EL (cell line): ENCODE data around the gene ADCY2.
A peak's percentile ranks its signal among the peaks of the same experiment; 100 is the strongest.

Experiments
- DNase-seq: peaks from one replicate; pipeline ENCODE4 v3.0.0-alpha.2; 2016

ADCY2 gene

GRCh38 chr5:7801891-7802614 lies 406.1 kb downstream of the ADCY2 start:
- DNase-seq: no peak

GRCh38 chr5:7802855-7803254 lies 406.9 kb downstream of the ADCY2 start:
- no peak for DNase-seq

DNA sequence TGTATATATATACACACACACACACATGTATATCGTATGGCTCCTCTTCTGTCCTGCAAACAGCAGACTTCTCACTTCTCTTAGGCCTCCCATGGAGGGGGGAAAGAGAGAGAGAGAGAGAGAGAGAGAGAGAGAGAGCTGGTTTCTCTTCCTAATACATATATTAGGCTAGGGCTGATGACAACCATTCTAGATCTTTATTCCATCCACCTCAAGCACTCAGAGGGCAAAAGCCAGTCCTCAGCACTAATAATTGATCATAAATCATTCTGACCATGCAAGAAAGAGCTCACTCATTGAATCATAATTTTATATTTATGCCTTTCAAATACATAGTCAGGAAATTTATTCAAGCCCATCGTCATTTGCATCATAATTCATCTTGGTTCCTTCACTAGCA lies 408.0 kb downstream of the ADCY2 start:
- DNase-seq: no peak

DNA sequence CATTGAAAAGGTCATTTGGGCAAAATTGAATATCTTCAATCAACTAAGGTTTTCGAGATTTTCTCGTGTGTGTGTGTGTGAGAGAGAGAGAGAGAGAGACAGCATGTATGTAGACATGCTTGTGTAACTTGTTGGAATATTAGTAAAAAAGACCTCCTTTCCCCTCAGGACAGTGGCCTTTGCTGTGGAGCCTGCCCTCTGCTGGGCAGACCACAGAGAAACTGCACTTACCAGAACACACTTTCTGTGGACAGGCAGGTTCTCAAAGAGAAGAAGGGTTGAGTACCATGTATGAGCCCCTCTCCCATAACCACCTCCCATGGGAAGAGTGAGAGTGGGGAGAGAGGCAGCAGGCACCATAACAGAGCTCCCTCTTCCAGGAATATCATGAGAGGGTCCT lies 409.4 kb downstream of the ADCY2 start:
- peak; percentile 6 for DNase-seq

- no peak for DNase-seq
These were observed 413.1 kb downstream of the ADCY2 start for GRCh38 chr5:7808998-7809397.

- no peak for DNase-seq
These were observed 415.8 kb downstream of the ADCY2 start for GRCh38 chr5:7811715-7812114.

DNA sequence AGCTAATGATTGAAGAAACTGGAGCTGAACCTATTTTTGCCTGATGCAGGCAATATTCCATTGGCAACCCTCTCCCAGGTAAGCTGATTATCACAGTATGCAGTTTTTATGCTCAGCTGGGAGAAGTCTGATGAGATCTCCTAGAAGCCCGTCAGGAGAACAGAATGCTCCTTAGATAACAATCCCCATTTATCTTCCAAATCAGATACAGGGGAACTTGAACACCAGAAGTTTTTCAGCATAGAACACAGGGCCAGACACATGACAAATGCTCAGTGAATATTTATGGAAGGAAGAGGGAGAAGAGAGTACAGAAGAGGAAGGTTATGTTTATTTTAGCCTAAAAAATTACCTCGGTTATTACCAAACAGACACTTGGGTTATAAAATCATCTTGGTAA lies 417.1 kb downstream of the ADCY2 start:
- no peak for DNase-seq

DNA sequence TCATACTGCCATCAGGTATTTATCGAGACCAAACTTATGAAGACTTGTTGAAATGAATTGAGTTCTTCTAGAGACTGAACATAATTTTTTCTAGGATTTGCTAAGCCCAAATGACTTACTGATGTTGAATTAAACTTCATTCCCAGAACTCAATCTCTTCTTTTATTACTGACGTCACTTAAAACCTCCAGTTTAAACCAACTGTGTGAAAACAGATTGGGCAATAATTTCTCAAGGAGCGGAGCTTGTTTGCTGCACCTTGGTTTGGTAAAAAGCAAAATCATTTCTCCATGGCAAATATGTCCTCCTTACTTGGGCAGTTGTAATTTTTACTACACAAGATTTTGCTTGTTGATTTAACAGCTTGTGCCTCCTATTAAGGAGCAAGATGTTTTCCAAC lies 417.6 kb downstream of the ADCY2 start:
- no peak for DNase-seq

DNA sequence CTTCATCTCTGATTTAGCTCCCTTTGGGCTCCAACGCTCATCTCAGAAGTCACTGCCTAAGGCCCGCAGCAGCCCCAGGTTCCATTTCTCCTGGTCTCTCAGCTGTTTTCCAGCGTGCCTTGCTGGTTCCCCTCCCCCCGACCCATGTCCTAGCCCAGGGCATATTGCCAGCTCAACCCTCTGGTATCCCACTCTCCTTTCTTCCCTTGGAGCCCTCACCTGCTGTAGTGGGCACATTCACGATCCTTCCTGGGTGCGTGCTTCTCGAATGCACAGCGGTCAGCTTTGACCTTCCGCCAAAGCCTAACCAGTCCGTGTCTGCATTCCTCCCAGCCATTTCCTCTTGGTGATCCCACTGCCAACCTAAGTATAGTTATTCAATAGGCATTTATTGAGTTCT lies 418.9 kb downstream of the ADCY2 start:
- DNase-seq: no peak

- peak; percentile 67 for DNase-seq
These were observed 420.1 kb downstream of the ADCY2 start for GRCh38 chr5:7815892-7816534.

DNA sequence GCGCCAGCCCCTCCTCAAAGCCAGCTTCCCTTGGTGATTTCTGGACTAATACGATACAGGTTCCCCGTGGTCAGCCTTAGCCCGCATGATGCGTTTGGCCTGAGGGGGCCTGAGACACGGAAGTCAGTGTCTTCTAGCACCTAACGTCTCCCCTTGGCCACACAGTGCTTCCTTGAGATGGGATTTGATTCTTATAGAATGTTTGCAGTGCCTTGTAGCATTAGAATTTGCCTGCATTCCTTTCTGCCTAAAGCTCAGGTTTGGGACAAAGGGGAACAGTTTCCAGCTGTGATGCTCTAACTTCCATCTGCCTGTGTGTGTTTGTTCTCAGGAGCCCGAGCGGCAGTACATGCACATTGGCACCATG lies 420.6 kb downstream of the ADCY2 start:
- no peak for DNase-seq

DNA sequence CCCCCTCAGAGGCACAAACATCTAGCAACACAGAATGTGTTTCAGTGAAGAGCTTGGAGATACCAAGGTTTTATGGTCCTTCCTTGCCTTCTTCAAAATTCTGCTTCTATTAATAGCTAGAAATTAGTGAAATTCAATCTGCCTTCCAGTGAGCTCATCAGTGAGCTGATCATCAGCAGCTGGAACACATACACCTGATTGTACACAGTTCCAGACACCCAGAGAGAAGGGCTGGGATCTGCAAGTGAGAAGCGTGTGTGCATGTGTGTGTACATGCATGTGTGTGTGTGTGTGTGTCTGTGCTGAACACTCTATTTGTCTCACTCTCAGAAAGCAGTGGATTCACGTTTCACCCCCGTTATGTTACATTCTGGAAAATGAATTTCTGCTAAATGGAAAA lies 426.5 kb downstream of the ADCY2 start:
- DNase-seq: no peak

DNA sequence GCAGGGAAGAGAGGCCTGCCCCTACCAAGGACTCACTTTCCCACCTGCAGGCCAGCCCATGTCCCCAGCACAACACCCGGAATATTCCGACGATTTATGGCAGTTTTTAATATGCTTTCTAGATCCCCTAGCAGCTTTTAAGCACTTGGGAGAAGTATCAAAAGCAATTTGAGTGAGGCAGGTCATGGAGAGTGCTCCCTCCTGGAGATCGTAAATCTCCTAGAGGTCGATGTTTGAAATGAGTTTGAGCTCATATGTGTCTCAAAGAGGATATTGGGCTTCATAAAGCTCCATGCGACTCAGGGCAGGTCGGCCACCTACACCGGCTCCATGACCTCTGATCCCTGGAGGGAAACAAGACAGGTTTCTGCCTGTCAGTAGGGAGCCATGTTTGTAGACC lies 427.7 kb downstream of the ADCY2 start:
- no peak for DNase-seq

GRCh38 chr5:7824995-7825394 lies 429.1 kb downstream of the ADCY2 start:
- DNase-seq: no peak

- DNase-seq: no peak
These were observed 429.7 kb downstream of the ADCY2 start for GRCh38 chr5:7825630-7826029.

- DNase-seq: no peak
These were observed 431.7 kb downstream of the ADCY2 start for GRCh38 chr5:7827610-7828009.

DNA sequence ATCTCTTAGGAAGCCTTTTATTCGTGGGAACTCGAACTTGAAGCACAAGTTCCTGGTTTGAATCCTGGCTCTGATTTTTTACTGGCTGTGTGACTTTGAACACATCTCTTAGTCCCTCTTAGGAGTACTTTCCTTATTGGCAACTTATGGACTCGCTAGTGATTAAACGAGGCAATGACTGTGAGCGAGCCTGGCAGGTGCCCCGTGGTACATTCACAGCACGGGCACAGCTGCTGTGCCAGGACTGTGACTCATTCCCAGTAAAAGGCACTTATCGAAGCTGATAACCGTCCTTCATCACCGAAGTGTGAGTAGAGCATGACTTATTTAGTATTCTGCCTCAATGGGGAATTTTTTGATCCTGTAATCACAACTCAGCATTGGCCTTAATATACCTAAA lies 432.3 kb downstream of the ADCY2 start:
- DNase-seq: no peak

- DNase-seq: no peak
These were observed 439.0 kb downstream of the ADCY2 start for GRCh38 chr5:7834982-7835381.

GRCh38 chr5:7837403-7837802 lies 441.5 kb downstream of the ADCY2 start:
- no peak for DNase-seq

- DNase-seq: no peak
These were observed 446.6 kb downstream of the ADCY2 start for GRCh38 chr5:7842531-7842930.

- DNase-seq: no peak
These were observed 449.0 kb downstream of the ADCY2 start for GRCh38 chr5:7844901-7845300.

GRCh38 chr5:7845557-7845956 lies 449.6 kb downstream of the ADCY2 start:
- DNase-seq: no peak

DNA sequence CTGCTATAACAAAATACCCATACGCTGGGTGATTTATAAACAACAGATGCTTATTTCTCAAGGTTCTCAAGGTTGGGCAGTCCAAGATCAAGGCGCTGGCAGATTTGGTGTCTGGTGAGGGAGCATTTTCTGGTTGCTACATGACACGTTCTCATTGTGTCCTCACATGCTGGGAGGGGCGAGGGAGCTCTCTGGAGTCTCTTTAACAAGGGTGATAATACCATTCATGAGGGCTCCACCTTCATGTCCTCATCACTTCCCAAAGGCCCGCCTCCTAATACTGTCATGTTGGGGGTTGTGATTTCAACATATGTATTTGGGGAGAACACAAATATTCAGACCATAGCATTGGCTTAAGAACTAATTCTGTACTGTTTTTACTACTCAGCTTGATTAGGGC lies 450.4 kb downstream of the ADCY2 start:
- DNase-seq: no peak

- no peak for DNase-seq
These were observed 452.4 kb downstream of the ADCY2 start for GRCh38 chr5:7848296-7848695.
